Activated T-cell treated with anti-CD3 and anti-CD28 coated beads, Interleukin-2, amount 50 U/mL, for 4 hours (primary cell): ENCODE results near the gene SLC17A8. TPM values are rescaled to one million over a fixed set of nuclear protein-coding genes. Genes with fewer than 3 reads are reported as not detected.

Experiments used
- ATAC-seq, 2 donors: fragments of 200-7000 bp; cut with Tn5 transposase; one replicate each; pipeline ENCODE4 v1.10.0; 2021
- DNase-seq: peaks from one replicate; pipeline ENCODE4 v3.0.0-alpha.2; 2020
- H3K27me3 Mint-ChIP-seq: one replicate; pipeline ENCODE4 v1.8.0; 2021; ENCODE audit warnings: low read depth, mixed read lengths
- H3K36me3 Mint-ChIP-seq: one replicate; pipeline ENCODE4 v1.8.0; 2022; ENCODE audit warnings: mixed read lengths; ENCODE audit not compliant: insufficient read depth
- H3K4me1 Mint-ChIP-seq: one replicate; pipeline ENCODE4 v1.8.0; 2021; ENCODE audit warnings: low read depth, mixed read lengths
- H3K4me3 Mint-ChIP-seq: one replicate; pipeline ENCODE4 v1.8.0; 2021; ENCODE audit warnings: mild to moderate bottlenecking, moderate library complexity, mixed read lengths
- H3K9me3 Mint-ChIP-seq: one replicate; pipeline ENCODE4 v1.8.0; 2021; ENCODE audit warnings: mixed read lengths
- total RNA-seq, 3 donors: library from RNA; stranded (reverse); gene quantifications; one replicate each; pipeline ENCODE4 v1.2.1, GENCODE V29; 2021

SLC17A8 gene
- total RNA-seq, 3 donors from 2014 or later, result not detected

GRCh38 chr12:100455896-100456295 is 99.0 kb downstream of the SLC17A8 start:
- no peaks in the 10 kb centered on the region for H3K36me3 Mint-ChIP-seq
- DNase-seq, result no peak
- peaks cover 2% of the 10 kb centered on the region for H3K27me3 Mint-ChIP-seq
- no peaks in the 10 kb centered on the region for H3K9me3 Mint-ChIP-seq
- ATAC-seq, result no peak
- H3K4me3 Mint-ChIP-seq, result no peak overlapping the region
- H3K4me1 Mint-ChIP-seq, result no peaks in the 10 kb centered on the region

DNA sequence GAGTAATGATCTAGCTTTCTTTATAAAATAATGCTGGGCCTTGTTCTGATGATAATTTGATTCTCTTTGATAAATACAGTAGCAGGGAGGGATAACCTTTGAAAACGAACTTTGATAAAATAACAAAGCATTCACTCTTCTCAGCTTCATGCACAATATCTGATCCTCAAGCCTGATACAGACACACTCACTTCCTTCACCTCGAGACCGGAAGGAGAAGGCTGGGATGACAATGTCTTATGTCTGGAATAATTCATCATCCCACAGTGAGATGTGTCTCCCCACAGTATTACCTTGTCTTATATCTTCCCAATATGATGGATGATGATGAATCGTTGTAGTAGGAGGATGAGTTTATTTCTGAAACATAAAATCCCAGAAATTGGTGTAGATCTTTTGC is 101.3 kb downstream of the SLC17A8 start:
- DNase-seq, result no peak
- no peaks in the 10 kb centered on the region for H3K9me3 Mint-ChIP-seq
- H3K27me3 Mint-ChIP-seq, result peaks cover 2% of the 10 kb centered on the region

GRCh38 chr12:100460702-100461101 is 103.8 kb downstream of the SLC17A8 start:
- H3K9me3 Mint-ChIP-seq, result no peaks in the 10 kb centered on the region
- peaks cover 2% of the 10 kb centered on the region for H3K27me3 Mint-ChIP-seq
- H3K4me1 Mint-ChIP-seq, result no peaks in the 10 kb centered on the region
- no peak overlapping the region for H3K4me3 Mint-ChIP-seq
- no peaks in the 10 kb centered on the region for H3K36me3 Mint-ChIP-seq
- DNase-seq (no peak), ATAC-seq (no peak)

More for the DNA sequence above, 101.3 kb downstream of the SLC17A8 start:
- ATAC-seq, result no peak
- Mint-ChIP-seq H3K36me3 (no peaks in the 10 kb centered on the region), H3K4me1 (no peaks in the 10 kb centered on the region), H3K4me3 (no peak overlapping the region)

- DNase-seq (no peak), ATAC-seq (no peak)
- Mint-ChIP-seq H3K36me3 (no peaks in the 10 kb centered on the region), H3K9me3 (no peaks in the 10 kb centered on the region), H3K27me3 (no peaks in the 10 kb centered on the region), H3K4me1 (no peaks in the 10 kb centered on the region), H3K4me3 (no peak overlapping the region)
These were observed 104.6 kb downstream of the SLC17A8 start for GRCh38 chr12:100461330-100461973.

- Mint-ChIP-seq H3K9me3 (no peaks in the 10 kb centered on the region), H3K27me3 (no peaks in the 10 kb centered on the region), H3K4me3 (no peak overlapping the region), H3K4me1 (no peaks in the 10 kb centered on the region), H3K36me3 (no peaks in the 10 kb centered on the region)
- DNase-seq, result no peak
- ATAC-seq, result no peak
These were observed 106.8 kb downstream of the SLC17A8 start for GRCh38 chr12:100463661-100464060.

GRCh38 chr12:100464529-100464928 is 107.7 kb downstream of the SLC17A8 start:
- Mint-ChIP-seq H3K4me1 (no peaks in the 10 kb centered on the region), H3K36me3 (no peaks in the 10 kb centered on the region), H3K9me3 (no peaks in the 10 kb centered on the region), H3K4me3 (no peak overlapping the region), H3K27me3 (no peaks in the 10 kb centered on the region)
- ATAC-seq, result no peak
- DNase-seq, result no peak

DNA sequence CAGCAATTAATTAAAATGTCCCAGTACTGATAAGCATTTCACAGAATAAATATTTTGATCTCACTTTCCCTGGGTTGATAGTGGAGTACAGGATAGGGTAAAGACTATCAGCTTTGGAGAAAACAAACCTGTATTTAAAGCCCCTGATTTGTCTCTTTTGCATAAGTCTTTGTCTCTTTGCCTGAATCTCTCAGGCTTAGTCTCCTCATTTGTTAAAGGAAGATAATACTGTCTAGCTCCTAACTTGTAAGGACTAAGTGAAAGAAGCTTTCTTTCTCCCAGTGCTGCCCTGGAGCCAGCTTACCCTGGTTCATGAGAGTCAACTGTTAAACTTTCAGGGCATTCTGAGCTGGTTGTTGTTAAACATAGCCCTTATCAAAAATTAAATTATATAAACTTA is 111.3 kb downstream of the SLC17A8 start:
- ATAC-seq, result no peak
- Mint-ChIP-seq H3K27me3 (peaks cover 5% of the 10 kb centered on the region), H3K4me3 (no peak overlapping the region), H3K9me3 (no peaks in the 10 kb centered on the region), H3K36me3 (no peaks in the 10 kb centered on the region), H3K4me1 (no peaks in the 10 kb centered on the region)
- no peak for DNase-seq

Other genes with a start within 250 kb of the SLC17A8 start
- 10 to 100 TPM; 52.2 to 56.3 (median 54.6) TPM for gene BLTP3B, start 214.2 kb upstream of the SLC17A8 start, total RNA-seq
- gene ACTR6, start 156.3 kb upstream of the SLC17A8 start, total RNA-seq, result 10 to 100 TPM; 23.2 to 26.3 (median 26.2) TPM
- 1 to 10 TPM in 1 of 3 donors, under 1 TPM in 2; 0.51 to 1.2 (median 0.53) TPM for gene DEPDC4, start 90.0 kb upstream of the SLC17A8 start, total RNA-seq
- gene SCYL2, start 89.9 kb upstream of the SLC17A8 start, total RNA-seq, result 10 to 100 TPM; 32.2 to 37.5 (median 34.4) TPM
- under 1 TPM in 1 of 3 donors, not detected in 2; 0.38 TPM for gene NR1H4, start 116.8 kb downstream of the SLC17A8 start, total RNA-seq
- not detected for gene GAS2L3, start 216.6 kb downstream of the SLC17A8 start, total RNA-seq